ENCODE data around the gene CFAP97D2. TPM values are rescaled to one million over a fixed set of nuclear protein-coding genes. Genes with fewer than 3 reads are reported as not detected.

CFAP97D2 gene
- polyA plus RNA-seq, 1 donor (not counting 4 experiments of a cell fraction or from before 2014, with no cell fraction given): not detected

DNA sequence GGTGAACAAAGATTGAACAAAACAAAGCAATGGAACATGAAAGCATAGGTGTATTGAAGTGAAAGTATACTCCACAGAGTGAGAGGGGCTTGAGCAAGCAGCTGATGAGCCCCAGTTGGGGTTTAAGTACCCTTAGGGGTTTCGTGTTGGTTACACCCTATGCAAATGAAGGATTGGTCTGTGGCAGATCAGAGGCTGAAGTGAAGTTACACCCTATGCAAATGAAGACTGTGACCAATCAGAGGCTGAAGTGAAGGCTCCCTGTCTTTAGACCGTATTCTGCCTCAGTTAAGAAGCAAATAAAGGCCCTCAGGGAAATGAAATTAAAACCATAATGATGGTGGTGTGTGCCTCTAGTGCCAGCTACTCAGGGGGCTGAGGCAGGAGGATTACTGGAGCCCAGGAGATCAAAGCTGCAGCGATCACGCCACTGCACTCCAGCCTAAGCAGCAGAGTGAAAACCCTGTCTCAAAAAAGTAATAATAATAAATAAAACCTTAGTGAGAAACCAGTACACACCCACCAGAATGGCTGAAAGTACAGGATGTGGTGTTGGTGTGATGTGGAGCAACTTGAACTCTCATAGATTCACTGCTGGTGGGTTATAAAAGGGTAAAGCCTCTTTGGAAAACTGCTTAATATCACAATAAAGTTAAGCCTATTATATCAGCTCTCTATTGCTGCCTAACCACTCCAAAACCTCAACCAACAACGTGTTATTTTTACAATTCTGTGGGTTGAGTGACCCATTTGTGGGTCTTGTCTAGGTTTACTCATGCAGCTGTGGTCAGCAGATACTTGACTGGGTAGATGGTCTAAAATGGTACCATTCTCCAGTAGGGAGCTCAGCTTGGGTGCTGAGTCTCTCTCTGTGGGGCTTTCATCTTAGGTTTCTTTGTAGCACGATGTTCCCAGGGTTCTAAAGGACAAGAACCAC is 89.6 kb downstream of the CFAP97D2 start:
- H3K36me3 ChIP-seq (ENCODE audit: control insufficient read depth in 2 of 2, extremely low read depth in 1 of 2, insufficient read depth in 2 of 2, low read length in 2 of 2): peaks cover 26 to 41% of the 10 kb centered on the region in 2 experiments
- no peaks in the 10 kb centered on the region for H3K4me1 ChIP-seq (ENCODE audit: control insufficient read depth, extremely low read depth, insufficient read depth, low read length)
- H3K79me2 ChIP-seq (ENCODE audit: control insufficient read depth, insufficient read depth, low read length): no peaks in the 10 kb centered on the region
- FAIRE-seq (no peak), DNase-seq (ENCODE audit: low read depth, low spot score) (no peak)
- no peak overlapping the region for H3K4me2 ChIP-seq (ENCODE audit: control insufficient read depth, extremely low read depth, insufficient read depth, low read depth, low read length)
- H3K27ac ChIP-seq (ENCODE audit: control insufficient read depth, insufficient read depth, low read length): no peak overlapping the region
- TF ChIP-seq, protein P1, sequence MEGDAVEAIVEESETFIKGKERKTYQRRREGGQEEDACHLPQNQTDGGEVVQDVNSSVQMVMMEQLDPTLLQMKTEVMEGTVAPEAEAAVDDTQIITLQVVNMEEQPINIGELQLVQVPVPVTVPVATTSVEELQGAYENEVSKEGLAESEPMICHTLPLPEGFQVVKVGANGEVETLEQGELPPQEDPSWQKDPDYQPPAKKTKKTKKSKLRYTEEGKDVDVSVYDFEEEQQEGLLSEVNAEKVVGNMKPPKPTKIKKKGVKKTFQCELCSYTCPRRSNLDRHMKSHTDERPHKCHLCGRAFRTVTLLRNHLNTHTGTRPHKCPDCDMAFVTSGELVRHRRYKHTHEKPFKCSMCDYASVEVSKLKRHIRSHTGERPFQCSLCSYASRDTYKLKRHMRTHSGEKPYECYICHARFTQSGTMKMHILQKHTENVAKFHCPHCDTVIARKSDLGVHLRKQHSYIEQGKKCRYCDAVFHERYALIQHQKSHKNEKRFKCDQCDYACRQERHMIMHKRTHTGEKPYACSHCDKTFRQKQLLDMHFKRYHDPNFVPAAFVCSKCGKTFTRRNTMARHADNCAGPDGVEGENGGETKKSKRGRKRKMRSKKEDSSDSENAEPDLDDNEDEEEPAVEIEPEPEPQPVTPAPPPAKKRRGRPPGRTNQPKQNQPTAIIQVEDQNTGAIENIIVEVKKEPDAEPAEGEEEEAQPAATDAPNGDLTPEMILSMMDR (optimal IDR thresholded peaks at IDR 0.05 in 1 of 3, IDR thresholded peaks at IDR 0.05 in 1 of 3, conservative IDR thresholded peaks at IDR 0.05 in 1 of 3; ENCODE audit: extremely low read depth in 1 of 3, insufficient read depth in 2 of 3, low read length in 3 of 3): no peak
- no peaks in the 10 kb centered on the region for H4K20me1 ChIP-seq (ENCODE audit: control insufficient read depth, extremely low read depth, insufficient read depth, low read length)
- H3K9ac ChIP-seq (ENCODE audit: control insufficient read depth, extremely low read depth, insufficient read depth, low read length): no peak overlapping the region
- no peak overlapping the region for H3K4me3 ChIP-seq (ENCODE audit: control insufficient read depth in 2 of 3, extremely low read depth in 1 of 3, insufficient read depth in 2 of 3, low read depth in 1 of 3, low read length in 3 of 3)
- no peak overlapping the region for H2AFZ ChIP-seq (ENCODE audit: control insufficient read depth, low read length)
- dilution Hi-C loops (cut with MboI; ENCODE audit: extremely low pct_ligation_motif_present, low sequenced_read_pairs): no loop called here
- no peaks in the 10 kb centered on the region for H3K9me1 ChIP-seq (ENCODE audit: control insufficient read depth, extremely low read depth, insufficient read depth, low read length)
- no peaks in the 10 kb centered on the region for H3K27me3 ChIP-seq (ENCODE audit: control insufficient read depth, extremely low read depth, insufficient read depth, low read length)
- no peaks in the 10 kb centered on the region for H3K9me3 ChIP-seq (ENCODE audit: control insufficient read depth, low read depth, low read length)

DNA sequence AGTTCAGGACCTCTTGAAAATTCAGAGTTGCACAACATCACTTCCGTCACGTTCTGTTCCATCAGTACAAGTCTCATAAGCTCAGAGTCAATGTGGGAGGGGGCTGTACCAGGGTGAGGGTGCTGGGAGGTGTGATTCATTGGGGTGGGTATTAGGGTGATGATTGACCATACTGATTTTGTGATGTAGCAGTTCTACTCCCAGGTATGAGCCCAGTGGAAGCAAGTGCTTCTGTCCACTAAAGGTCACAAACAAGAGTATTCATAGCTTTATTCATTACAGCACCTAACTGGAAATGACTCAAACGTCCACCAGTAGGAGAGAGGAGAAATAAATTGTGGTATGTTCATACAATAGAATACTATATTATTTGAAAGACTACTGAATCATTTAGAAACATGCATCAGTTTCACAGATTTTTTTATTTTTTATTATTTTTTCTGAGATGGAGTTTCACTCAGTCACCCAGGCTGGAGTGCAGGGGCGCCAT is 90.3 kb downstream of the CFAP97D2 start:
- Histone ChIP-seq H3K27me3 (ENCODE audit: control insufficient read depth, extremely low read depth, insufficient read depth, low read length) (no peaks in the 10 kb centered on the region), H3K9ac (ENCODE audit: control insufficient read depth, extremely low read depth, insufficient read depth, low read length) (no peak overlapping the region), H3K9me1 (ENCODE audit: control insufficient read depth, extremely low read depth, insufficient read depth, low read length) (no peaks in the 10 kb centered on the region), H3K4me1 (ENCODE audit: control insufficient read depth, extremely low read depth, insufficient read depth, low read length) (no peaks in the 10 kb centered on the region), H3K4me3 (ENCODE audit: control insufficient read depth in 2 of 3, extremely low read depth in 1 of 3, insufficient read depth in 2 of 3, low read depth in 1 of 3, low read length in 3 of 3) (no peak overlapping the region), H3K9me3 (ENCODE audit: control insufficient read depth, low read depth, low read length) (no peaks in the 10 kb centered on the region), H3K4me2 (ENCODE audit: control insufficient read depth, extremely low read depth, insufficient read depth, low read depth, low read length) (no peak overlapping the region), H3K79me2 (ENCODE audit: control insufficient read depth, insufficient read depth, low read length) (no peaks in the 10 kb centered on the region), H4K20me1 (ENCODE audit: control insufficient read depth, extremely low read depth, insufficient read depth, low read length) (no peaks in the 10 kb centered on the region), H2AFZ (ENCODE audit: control insufficient read depth, low read length) (no peak overlapping the region), H3K27ac (ENCODE audit: control insufficient read depth, insufficient read depth, low read length) (no peak overlapping the region), H3K36me3 (ENCODE audit: control insufficient read depth in 2 of 2, extremely low read depth in 1 of 2, insufficient read depth in 2 of 2, low read length in 2 of 2) (peaks cover 22 to 40% of the 10 kb centered on the region in 2 experiments)
- dilution Hi-C loops (cut with MboI; ENCODE audit: extremely low pct_ligation_motif_present, low sequenced_read_pairs): no loop called here
- TF ChIP-seq, protein P1 (optimal IDR thresholded peaks at IDR 0.05 in 1 of 3, IDR thresholded peaks at IDR 0.05 in 1 of 3, conservative IDR thresholded peaks at IDR 0.05 in 1 of 3; ENCODE audit: extremely low read depth in 1 of 3, insufficient read depth in 2 of 3, low read length in 3 of 3): no peak
- no peak for TF ChIP-seq EZH2 (IDR thresholded peaks at IDR 0.05; ENCODE audit: low read length)
- DNase-seq (ENCODE audit: low read depth, low spot score) (no peak), FAIRE-seq (no peak)

Small RNAs within 50 kb of the gene (small RNA-seq; reads per million reads assigned to genes)
- 0 to 0.33 (median 0.25) reads per million in 3 experiments for gene MIR548AR (ENCODE audit: insufficient read length in 3 of 3, low read depth in 3 of 3, low replicate concordance in 1 of 3)

Other genes with a start within 250 kb of the CFAP97D2 start
- gene C13orf46, start 205.2 kb upstream of the CFAP97D2 start, polyA plus RNA-seq: 0.03 to 0.10 TPM in 2 of 3 replicates, not detected in the other
- 3.5 to 6.9 TPM (median 4.1 TPM) in 3 replicates for gene RASA3, start 46.6 kb upstream of the CFAP97D2 start, polyA plus RNA-seq
- 66.4 to 91.8 TPM (median 74.5 TPM) in 3 replicates for gene CDC16, start 55.6 kb downstream of the CFAP97D2 start, polyA plus RNA-seq
- gene UPF3A, start 102.3 kb downstream of the CFAP97D2 start, polyA plus RNA-seq: 41.1 to 60.8 TPM (median 42.2 TPM) in 3 replicates
- gene CHAMP1, start 135.2 kb downstream of the CFAP97D2 start, polyA plus RNA-seq: 7.4 to 24.6 TPM (median 14.2 TPM) in 3 replicates

Measured in keratinocyte (primary cell).